Stimulated activated naive CD8-positive, alpha-beta T cell treated with anti-CD3 and anti-CD28 coated beads, Interleukin-15, Interleukin-2, amounts not matched to agents 100 U/mL and 50 U/mL, for 24 hours (primary cell): ENCODE measurements around the gene RP2.

Experiments
- ATAC-seq: fragments of 150-1000 bp; cut with Tn5 transposase; one replicate; pipeline ENCODE4 v1.10.0; 2021
- DNase-seq: peaks from one replicate; pipeline ENCODE4 v3.0.0; 2021

Gene RP2

DNA sequence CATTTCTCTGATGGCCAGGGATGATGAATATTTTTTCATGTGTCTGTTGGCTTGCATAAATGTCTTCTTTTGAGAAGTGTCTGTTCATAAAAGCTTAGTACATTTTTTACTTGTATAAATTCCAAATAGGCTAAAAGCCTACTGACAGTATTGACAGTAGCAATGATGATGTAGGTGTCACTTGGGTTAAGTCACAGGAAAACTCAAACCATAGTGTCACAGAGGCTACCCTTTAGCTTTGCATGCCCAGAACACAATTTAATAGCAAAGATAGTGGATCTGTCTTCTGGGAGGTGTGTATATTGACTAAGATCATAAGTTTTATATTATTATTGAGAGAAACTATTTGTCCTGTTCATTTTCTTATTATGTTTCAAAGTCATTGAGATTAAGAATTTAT lies 8.1 kb downstream of the RP2 start:
- DNase-seq (no peak), ATAC-seq (no peak)

DNA sequence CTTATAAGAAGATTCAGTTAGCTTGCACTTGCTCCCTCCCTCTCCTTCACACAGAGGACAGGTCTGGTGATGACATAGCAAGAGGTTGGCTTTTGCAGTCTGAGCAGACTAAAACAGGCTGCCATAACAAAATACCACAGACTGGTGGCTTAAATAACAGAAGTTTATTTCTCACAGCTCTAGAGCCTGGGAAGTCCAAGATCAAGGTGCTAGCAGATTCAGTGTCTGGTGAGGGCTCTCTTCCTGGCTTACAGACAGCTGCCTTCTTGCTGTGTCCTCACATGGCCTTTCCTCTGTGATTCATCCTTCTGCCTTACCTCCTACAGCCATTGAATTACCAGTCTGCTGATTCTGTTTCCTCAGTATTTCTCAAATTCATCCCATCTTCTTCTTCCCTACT lies 13.1 kb downstream of the RP2 start:
- DNase-seq (no peak), ATAC-seq (no peak)

DNA sequence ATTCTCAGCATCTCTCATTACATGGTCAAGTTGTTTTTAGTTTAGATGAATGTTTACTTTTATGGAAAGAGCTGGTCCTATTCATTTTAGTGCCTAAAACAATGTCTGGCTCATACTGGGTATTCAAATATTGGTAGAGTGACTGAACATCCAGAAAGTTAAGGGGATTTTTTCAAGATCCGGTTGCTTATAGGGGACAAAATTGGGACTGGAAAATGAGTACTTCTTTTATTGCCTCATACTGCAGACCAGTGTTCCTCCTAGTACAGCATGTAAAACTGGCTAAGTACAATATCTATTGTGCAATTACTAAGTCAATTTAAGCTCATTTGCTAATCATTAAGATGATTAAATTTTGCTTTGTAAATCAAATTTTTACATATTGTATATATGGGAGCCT lies 13.9 kb downstream of the RP2 start:
- DNase-seq (no peak), ATAC-seq (no peak)

DNA sequence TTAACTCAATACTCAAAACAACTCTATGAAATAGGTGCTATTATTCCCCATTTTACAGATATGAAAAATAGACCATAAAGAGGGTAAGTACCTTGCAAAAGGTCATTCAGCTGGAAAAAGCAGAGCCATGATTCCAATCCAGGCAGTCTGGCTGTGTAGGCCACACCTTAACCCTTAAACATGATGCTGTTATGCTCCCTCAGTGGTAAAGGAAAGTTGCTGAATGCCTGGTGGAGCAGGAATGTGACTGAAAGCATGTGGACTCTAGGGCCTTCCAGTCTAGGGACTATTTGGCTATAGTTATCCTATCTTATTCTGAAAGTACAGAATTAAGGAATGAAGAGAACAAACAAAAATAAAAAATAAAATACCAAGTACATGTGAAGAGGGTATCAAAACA lies 19.6 kb downstream of the RP2 start:
- ATAC-seq (no peak), DNase-seq (no peak)

DNA sequence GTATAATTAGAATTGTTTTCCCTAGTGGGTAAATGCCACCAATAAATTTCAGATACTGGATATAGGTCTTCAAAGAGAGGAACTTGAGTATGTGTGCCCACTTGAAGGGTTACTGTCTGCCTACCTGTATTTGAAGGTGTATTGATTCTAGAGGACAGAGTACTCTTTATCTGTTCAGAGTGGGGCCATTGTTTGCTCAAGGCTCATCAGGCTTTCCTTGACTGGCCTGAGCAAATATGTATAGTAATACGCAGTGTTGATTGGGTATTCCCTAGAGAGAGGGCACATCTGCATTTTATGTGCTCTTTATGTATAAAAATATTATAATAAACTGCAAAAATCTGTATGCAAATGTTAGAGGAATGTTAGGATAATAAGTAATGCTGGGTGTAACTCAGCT lies 23.7 kb downstream of the RP2 start:
- DNase-seq, result no peak
- ATAC-seq, result no peak

DNA sequence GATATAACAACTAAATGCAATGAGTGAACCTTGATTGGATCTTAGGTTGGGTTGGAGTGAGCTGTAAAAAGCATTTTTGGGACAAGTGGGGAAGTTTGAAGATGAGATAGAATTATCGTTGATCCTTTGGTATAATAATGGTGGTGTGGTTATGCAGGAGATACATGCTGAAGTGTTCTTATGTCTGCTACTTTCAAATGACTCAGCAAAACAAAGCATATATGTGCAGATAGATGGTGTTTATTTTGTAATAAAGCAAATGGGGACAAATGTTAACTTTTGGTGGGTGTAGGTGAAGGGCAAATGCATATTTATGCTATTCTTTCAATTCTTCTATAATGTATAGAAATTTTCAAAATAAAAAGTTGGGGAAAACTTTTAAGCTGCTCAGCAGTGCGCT lies 26.2 kb downstream of the RP2 start:
- ATAC-seq (no peak), DNase-seq (no peak)

DNA sequence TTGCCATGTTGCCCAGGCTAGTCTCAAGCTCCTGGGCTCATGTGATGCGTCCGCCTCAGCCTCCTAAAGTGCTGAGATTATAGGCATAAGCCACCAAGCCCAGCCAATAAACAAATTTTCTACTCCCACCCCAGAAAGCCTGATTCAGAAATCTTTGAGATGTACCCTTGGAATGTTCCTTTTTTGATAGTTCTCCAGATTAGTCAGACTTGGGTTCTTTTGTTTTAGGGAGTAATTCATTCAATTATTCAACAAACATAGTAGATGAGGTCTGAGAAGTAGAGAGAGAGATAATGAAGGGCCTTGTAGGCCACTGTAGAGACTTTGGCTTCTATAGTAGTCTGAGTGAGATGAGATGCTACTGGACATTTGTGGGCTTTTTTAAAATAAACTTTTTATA lies 27.8 kb downstream of the RP2 start:
- DNase-seq (no peak), ATAC-seq (no peak)

DNA sequence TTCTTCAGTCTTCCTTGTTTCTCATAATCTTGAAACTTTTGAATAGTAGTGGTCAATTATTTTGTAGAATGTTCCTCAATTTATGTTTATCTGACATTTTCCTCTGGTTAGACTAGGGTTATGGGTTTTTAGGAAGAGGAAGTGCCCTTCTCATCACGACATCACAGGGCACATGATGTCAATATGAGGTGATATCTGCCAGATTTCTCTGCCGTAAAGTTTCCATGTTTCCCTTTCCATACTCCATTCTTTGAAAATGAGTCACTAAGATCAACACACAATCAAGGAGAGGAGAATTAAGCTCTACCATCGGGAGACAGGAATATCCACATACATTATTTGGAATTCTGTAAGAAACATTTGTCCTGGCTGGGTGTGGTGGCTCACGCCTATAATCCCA lies 28.4 kb downstream of the RP2 start:
- ATAC-seq, result no peak
- no peak for DNase-seq

DNA sequence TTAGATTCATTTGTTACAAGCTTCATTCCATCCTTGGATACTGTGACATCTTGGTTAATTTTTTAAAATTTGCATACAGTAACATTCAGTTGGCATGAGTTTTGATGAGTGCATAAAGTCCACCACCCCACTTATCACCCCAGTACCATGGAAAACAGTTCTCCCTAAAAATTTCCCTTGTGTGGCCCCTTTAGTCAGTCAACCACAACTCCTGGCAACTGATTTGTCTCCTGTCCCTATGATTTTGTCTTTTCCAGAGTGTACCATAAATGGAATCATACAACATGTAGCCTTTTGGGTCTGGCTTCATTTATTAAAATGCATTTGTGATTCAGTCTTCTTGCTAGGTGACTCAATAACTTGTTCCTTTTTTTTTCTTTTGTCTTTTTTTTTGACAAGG lies 29.9 kb downstream of the RP2 start:
- DNase-seq, result no peak
- ATAC-seq, result no peak

DNA sequence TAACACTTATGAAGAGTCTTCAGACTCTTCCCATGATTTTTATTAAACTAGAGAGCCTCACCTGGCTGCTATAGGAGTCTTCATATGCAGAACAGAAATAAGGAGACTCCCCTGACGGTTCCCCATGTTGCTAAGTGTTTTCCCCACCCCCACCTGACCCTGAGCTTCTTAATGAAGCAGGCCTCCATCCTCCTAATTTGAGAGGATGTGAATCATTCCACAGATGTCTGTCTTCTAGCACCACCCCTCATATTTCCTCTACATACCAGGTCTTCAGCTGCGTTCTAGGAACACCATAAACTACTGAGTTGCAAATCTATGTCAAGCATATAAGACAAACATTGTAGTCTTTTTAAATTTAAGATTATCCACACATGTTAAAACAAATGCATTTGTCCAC lies 36.9 kb downstream of the RP2 start:
- ATAC-seq, result no peak

DNA sequence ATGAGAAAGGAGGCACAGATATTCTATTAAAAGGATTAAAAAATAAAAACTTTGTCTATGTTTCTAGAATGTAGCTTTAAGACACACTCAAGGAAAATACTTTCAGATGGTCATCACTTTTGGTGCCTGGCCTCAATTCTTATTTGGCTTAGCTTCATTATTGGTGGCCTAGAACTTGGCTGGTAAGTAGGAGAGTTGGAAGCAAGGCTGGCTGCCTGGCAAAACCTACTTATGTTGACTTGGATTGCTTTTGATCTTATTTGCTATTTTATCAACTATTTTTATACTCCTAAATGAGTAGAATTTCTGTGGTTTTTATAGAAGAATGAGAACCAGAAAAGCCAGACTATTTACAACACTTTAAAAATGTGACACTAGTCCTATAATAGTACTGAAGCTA lies 40.1 kb downstream of the RP2 start:
- DNase-seq, result no peak
- no peak for ATAC-seq

More for the DNA sequence above, 36.9 kb downstream of the RP2 start:
- no peak for DNase-seq

DNA sequence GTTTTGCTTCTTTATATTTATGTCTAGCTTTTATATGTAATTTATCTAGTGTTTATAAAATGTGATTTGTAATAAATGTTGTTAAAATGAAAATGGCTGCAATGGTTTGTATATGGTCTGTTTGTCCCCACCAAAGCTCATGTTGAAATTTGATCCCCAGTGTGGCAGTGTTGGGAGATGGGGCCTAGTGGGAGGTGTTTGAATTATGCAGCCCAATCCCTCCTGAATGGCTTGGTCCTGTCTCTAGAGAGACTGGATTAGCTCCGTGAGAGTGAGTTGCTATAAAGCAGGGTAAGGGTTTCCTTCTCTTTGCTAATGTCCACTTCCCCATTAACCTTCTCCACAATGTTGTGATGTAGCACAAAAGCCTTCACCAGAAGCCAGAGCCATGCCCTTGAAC lies 45.4 kb downstream of the RP2 start:
- DNase-seq (no peak), ATAC-seq (no peak)

DNA sequence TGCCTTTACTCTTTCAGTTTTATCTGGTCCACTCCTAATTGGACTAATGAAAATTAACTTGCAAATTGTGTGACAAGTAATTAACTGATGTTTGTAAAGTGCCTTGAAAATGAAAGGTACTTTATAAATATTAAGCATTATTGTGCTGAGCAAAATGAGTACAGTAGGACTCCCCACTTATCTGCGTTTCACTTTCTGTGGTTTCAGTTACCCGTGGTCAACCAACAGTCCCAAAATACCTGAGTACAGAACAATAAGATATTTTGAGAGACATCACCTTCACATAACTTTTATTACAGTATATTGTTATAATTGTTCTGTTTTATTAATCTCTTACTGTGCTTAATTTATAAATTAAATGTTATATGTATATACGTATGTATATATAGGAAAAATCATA lies 48.0 kb downstream of the RP2 start:
- no peak for DNase-seq
- no peak for ATAC-seq

DNA sequence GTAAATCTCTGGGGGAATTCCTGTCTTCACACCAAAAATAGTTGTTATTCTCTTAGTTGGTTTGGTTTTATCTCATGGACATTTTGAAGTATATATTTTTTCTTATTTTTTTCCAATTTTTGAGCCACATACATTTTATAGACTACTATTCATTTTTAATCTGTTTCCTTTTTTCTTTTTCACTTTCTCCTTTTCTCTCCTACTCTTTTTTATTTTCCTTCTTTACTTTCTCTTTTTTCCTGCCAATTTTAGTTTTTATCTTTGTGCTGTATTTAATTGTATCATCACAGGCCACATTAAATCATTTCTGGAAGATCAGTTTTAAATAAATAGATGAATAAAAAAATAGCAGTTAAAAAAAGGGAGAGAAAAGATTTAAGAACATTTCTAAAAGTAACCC lies 61.4 kb downstream of the RP2 start:
- no peak for DNase-seq
- ATAC-seq, result no peak

DNA sequence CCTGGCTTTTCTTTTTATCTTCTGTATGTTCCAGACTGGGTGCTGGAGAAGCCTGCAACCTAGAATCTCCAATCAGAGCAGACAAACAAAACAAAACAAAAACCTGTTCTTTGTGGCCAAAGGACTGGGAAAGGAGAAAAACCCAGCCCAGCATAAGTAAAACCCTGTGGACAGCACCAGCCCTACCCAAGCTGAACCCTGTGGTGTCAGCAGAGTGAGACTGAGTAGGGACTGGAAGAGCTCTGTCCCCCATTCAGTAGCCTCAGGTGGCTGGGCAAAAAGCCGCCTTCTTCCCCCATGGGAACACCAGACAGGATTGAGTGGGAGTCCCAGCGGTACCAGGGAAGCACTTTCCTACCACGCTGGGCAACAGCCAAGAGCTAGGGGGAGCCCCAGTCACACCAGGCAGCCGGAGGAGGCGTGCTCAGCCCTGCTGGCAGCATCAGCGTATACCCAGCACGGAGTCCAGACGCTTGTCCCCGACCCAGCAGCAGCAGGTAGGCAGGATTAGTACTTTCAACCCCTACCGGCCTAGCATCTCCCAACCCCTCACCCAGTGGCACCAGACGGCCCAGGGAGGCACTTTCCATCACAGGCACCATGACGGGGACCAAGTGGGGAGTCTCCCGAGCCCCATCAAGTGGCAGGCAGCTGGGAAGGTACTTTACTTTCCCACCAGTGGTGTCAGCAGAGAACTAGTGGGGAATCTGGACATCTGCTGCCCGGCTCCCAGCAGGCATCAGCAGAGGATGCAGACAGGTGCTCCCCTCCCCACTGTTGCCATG lies 66.8 kb downstream of the RP2 start:
- ATAC-seq (peak; percentile 94), DNase-seq (peak; percentile 55)

DNA sequence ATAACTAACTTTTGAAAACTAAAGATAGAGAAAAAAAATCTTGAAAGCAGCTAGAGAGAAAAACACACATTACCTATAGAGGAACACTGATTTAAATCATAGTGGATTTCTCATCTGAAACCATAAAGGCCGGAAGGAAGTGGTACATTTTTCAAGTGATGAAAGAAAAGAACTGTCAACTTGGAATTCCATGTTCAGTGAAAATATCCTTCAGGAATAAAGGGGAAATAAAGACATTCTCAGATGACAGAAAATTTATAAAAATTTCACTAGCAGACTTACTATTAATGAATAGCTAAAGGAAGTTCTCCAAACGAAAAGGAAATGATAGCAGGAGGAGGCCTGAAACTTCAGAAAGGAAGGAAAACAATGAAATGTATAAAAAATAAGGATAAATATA lies 67.8 kb downstream of the RP2 start:
- ATAC-seq (no peak), DNase-seq (no peak)

DNA sequence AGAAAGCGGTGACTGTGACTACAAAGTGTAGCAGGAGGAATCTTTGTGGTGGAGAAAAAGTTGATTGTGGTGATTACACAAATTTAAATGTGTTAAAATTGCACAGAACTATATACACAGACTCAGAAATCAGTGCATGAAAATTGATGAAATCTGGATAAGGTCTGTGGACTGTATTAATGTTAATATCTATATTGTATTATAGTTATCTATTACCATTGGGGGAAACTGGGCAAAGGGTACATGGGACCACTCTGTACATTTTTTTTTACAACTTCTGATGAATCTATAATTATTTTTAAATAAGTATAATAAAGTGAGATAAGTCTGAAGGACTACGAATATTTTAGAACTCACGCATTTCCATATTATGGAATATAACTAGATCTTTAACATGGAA lies 73.6 kb downstream of the RP2 start:
- no peak for DNase-seq
- ATAC-seq, result no peak

DNA sequence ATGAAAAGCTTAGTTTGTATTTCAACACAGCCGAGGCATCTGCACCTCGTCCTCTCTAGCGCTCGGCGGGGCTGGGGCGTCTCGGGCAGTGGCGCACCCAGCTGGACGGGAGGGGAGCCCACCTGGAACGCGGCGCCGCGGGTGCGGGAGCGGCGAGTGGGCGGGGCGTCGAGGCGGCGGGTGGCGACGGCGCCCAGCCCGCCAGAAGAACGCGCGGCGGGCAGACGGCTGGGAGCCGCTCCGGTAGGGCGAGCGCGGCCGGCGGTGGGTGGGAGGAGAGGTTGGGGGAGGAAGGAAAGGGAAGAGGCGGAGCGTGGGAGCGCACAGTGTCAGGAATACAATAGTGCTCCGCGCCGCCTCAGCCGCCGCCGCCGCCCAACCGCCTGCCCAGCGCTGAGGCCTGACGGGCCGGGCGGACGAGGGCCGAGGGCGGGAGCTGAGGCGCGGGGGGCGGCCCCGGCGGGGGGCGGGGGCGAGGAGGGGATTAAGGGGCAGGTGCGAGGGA lies 75.3 kb downstream of the RP2 start, which contains the start of gene JADE3:
Gene JADE3 (plus strand): TSS at position 324 of the 505 bp plus-strand sequence. CDS start 72,474 bp downstream, outside the sequence.
- peak; percentile 40 for DNase-seq
- ATAC-seq, result peak; percentile 45

DNA sequence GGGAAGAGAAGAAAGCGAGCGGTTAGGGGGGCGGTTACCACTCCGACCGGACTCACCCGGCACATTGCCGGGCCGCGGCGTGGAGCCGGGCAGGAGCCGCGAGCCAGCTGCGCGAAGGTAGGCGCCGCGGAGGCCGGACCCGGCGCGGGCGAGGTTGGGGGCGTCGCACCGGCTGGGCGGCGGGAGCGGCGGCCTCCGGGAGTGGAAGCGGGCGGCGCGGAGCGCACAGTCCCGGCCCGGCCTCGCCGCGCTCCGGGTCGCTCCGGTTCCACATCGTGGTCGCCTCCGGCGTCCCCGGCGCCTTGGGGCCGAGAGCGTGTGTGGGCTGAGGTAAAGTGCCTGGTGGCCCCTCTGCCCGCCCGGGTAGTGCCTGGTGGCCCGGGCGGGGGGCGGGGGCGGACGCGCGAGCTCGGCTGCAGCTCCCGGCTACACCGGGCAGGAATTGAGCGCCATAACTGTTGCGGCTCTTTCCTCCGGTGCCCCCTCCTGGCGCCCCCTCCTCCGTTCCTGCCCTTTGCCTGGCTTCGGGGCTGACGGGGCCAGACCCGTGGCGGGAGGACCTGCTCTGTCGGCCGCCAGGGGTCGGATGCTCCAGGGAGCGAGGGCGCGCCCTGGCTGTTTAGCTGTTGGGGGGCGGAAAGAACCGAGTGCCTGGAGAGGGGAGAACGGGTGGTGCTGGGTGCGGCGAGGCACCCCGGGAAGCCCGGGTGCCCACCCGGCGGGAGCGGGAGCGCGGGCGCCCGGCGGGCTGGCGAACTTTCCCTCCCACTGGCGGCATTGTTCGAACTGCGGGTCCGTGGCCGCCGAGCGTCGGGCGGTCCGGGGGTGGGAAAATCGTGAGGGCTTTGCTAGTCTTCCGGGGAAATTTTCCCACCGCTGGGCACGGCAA lies 76.0 kb downstream of the RP2 start:
- ATAC-seq, result peak; percentile 59
- peak; percentile 48 for DNase-seq

DNA sequence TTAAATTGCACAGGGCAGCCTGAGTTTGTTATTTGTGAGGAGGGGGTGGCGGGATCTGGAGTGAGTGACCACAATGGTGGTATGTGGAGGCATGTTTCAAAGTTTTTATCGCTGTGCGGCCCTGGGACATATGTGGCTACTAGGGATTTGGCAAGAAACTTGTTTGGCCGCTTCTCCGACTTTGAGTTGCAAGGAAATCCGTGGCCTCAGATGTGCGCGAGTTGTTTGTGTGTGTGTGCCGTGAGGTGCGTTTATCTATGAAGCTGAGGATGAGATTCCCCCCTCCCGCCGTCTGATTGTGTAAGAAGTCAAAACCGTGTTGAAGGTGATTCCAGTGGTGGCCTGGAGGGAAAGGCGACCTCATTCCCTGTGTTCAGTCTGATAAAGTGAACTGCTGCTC lies 76.8 kb downstream of the RP2 start:
- ATAC-seq, result no peak
- no peak for DNase-seq

DNA sequence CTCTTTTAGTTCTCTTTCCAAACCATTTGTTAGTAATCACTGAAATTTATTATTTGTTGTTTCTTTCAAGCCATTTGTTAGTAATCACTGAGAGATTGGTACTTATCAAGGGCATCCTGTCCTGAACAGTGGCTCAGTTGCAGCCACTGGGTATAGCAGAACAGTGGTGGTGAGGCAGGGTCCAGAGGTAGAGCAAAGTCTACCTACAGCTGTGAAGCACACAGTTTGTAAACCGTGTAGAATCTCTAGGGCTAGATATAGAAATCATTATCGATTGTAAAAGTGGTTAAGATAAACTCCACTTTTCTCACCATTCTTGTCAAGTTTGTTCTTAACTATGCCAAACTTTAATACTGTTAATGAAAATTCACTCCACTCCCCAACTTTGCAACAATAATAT lies 79.4 kb downstream of the RP2 start:
- DNase-seq (no peak), ATAC-seq (no peak)

DNA sequence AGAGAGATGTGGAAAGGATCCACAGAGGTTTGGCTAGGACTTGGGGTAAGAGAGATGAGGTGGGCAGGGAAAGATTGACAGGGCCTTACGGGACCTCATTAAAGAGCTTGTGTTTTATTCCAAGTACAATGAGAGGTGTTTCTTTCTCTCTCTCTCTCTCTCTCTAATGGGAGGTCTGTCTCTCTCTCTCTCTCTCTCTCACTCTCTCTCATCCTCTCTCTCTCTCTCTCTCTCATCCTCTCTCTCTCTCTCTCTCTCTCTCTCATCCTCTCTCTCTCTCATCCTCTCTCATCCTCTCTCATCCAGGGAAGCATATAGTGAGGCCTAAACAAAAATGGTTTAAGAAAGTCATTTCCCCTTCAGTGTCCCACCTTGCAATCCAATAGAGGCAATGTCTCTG lies 80.8 kb downstream of the RP2 start:
- DNase-seq, result no peak
- no peak for ATAC-seq

DNA sequence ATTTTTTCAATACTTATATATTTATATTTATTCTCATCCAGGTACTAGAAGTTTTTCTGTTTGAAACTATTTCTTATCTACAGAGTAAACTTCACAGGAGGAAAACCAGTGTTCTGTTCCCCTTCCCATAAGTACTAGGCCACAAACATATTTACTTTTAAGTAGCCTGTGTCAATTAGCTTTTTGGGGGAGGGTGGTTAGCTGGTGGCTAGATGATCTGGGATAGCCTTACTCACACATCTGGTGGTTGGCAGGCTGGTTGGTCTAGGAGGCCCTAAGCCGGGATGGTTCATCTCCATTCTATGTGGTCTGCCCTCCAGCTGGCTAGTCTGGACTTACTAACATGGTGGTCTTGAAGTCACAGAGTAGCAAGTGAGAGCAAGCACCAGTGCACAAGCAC lies 81.6 kb downstream of the RP2 start:
- DNase-seq (no peak), ATAC-seq (no peak)
